Subcutaneous abdominal adipose tissue (tissue), 5 donors: Measurements from ENCODE around the gene KCNIP4.
"Not testable (repeated sequence)": the region's sequence is repeated elsewhere in the genome, so short reads cannot be mapped to it uniquely, and the experiment has no call there.

Source experiments
- H3K27ac ChIP-seq: one replicate; pipeline ENCODE4 v1.7.0; 2013; ENCODE audit warnings: low read depth, mild to moderate bottlenecking, inconsistent platforms, low read length, moderate library complexity
- H3K27me3 ChIP-seq, 5 donors: one replicate each; pipeline ENCODE4 v1.7.0; 2013; ENCODE audit warnings: low read length in 5 of 5, inconsistent platforms in 1 of 5; ENCODE audit not compliant: control insufficient read depth in 5 of 5, insufficient read depth in 4 of 5
- H3K36me3 ChIP-seq, 5 donors: one replicate each; pipeline ENCODE4 v1.7.0; 2013; ENCODE audit warnings: low read length in 5 of 5; ENCODE audit not compliant: control insufficient read depth in 5 of 5, insufficient read depth in 5 of 5
- H3K4me1 ChIP-seq, 5 donors: one replicate each; pipeline ENCODE4 v1.7.0; 2013; ENCODE audit warnings: low read length in 5 of 5, mild to moderate bottlenecking in 3 of 5, moderate library complexity in 1 of 5; ENCODE audit not compliant: control insufficient read depth in 5 of 5, insufficient read depth in 5 of 5
- H3K4me3 ChIP-seq, 5 donors: one replicate each; pipeline ENCODE4 v1.7.0; 2013; ENCODE audit warnings: low read length in 5 of 5, low read depth in 1 of 5
- H3K9ac ChIP-seq, 5 donors: one replicate each; pipeline ENCODE4 v1.7.0; 2013; ENCODE audit warnings: low read length in 5 of 5, mild to moderate bottlenecking in 4 of 5, moderate library complexity in 3 of 5
- H3K9me3 ChIP-seq, 5 donors: one replicate each; pipeline ENCODE4 v1.7.0; 2013; ENCODE audit warnings: low read length in 5 of 5; ENCODE audit not compliant: control insufficient read depth in 5 of 5
- donor health status: healthy.
- donor health status: healthy.
- donor health status: healthy.
- donor health status: healthy.
- donor health status: healthy.

Gene KCNIP4

GRCh38 chr4:20787940-20788665 is 1160.5 kb downstream of the KCNIP4 start:
- H3K4me1 ChIP-seq, result no peaks in the 10 kb centered on the region
- H3K27me3 ChIP-seq, result no peaks in the 10 kb centered on the region
- no peak overlapping the region for H3K9ac ChIP-seq
- no peak overlapping the region for H3K27ac ChIP-seq
- H3K4me3 ChIP-seq, result no peak overlapping the region
- peaks cover 0 to under 1% (median 0%) of the 10 kb centered on the region in 5 donors for H3K9me3 ChIP-seq
- H3K36me3 ChIP-seq, result no peaks in the 10 kb centered on the region

- H3K27me3 ChIP-seq, H3K36me3 ChIP-seq, H3K4me3 ChIP-seq, H3K27ac ChIP-seq, H3K9ac ChIP-seq, H3K4me1 ChIP-seq: not testable (repeated sequence)
- H3K9me3 ChIP-seq, result peaks cover 0 to 14% (median 6%) of the 10 kb centered on the region in 5 donors
Measured at GRCh38 chr4:20783134-20783533, 1165.4 kb downstream of the KCNIP4 start.

GRCh38 chr4:20778896-20779295 is 1169.7 kb downstream of the KCNIP4 start:
- Histone ChIP-seq H3K9me3 (peaks cover 0 to 14% (median 6%) of the 10 kb centered on the region in 5 donors), H3K36me3 (no peaks in the 10 kb centered on the region), H3K9ac (no peak overlapping the region), H3K4me1 (no peaks in the 10 kb centered on the region), H3K4me3 (no peak overlapping the region), H3K27ac (no peak overlapping the region), H3K27me3 (no peaks in the 10 kb centered on the region)

GRCh38 chr4:20773144-20773997 is 1175.2 kb downstream of the KCNIP4 start:
- peaks cover 0 to 4% (median 2%) of the 10 kb centered on the region in 5 donors for H3K4me1 ChIP-seq
- H3K27me3 ChIP-seq, result no peaks in the 10 kb centered on the region
- no peaks in the 10 kb centered on the region for H3K9me3 ChIP-seq
- no peak overlapping the region for H3K9ac ChIP-seq
- H3K27ac ChIP-seq, result no peak overlapping the region
- no peak overlapping the region for H3K4me3 ChIP-seq
- H3K36me3 ChIP-seq, result no peaks in the 10 kb centered on the region

- no peaks in the 10 kb centered on the region for H3K4me1 ChIP-seq
- no peaks in the 10 kb centered on the region for H3K27me3 ChIP-seq
Measured at GRCh38 chr4:20764366-20764992, 1184.1 kb downstream of the KCNIP4 start.

GRCh38 chr4:20761826-20762225 is 1186.7 kb downstream of the KCNIP4 start:
- Histone ChIP-seq H3K9ac (no peak overlapping the region), H3K36me3 (no peaks in the 10 kb centered on the region), H3K4me3 (no peak overlapping the region), H3K27ac (no peak overlapping the region), H3K27me3 (no peaks in the 10 kb centered on the region), H3K4me1 (no peaks in the 10 kb centered on the region), H3K9me3 (no peaks in the 10 kb centered on the region)

More at GRCh38 chr4:20764366-20764992, 1184.1 kb downstream of the KCNIP4 start:
- Histone ChIP-seq H3K36me3 (no peaks in the 10 kb centered on the region), H3K4me3 (no peak overlapping the region), H3K27ac (no peak overlapping the region), H3K9ac (no peak overlapping the region), H3K9me3 (no peaks in the 10 kb centered on the region)

GRCh38 chr4:20761382-20761781 is 1187.2 kb downstream of the KCNIP4 start:
- H3K27ac ChIP-seq, result no peak overlapping the region
- no peak overlapping the region for H3K4me3 ChIP-seq
- H3K4me1 ChIP-seq, result no peaks in the 10 kb centered on the region
- no peak overlapping the region for H3K9ac ChIP-seq
- H3K9me3 ChIP-seq, result no peaks in the 10 kb centered on the region
- no peaks in the 10 kb centered on the region for H3K27me3 ChIP-seq
- no peaks in the 10 kb centered on the region for H3K36me3 ChIP-seq

GRCh38 chr4:20760053-20760452 is 1188.5 kb downstream of the KCNIP4 start:
- no peak overlapping the region for H3K9ac ChIP-seq
- H3K4me1 ChIP-seq, result no peaks in the 10 kb centered on the region
- H3K27me3 ChIP-seq, result no peaks in the 10 kb centered on the region
- no peaks in the 10 kb centered on the region for H3K9me3 ChIP-seq
- H3K36me3 ChIP-seq, result no peaks in the 10 kb centered on the region
- no peak overlapping the region for H3K27ac ChIP-seq
- no peak overlapping the region for H3K4me3 ChIP-seq

GRCh38 chr4:20754036-20754435 is 1194.5 kb downstream of the KCNIP4 start:
- Histone ChIP-seq H3K4me3 (no peak overlapping the region), H3K9me3 (no peaks in the 10 kb centered on the region), H3K27me3 (no peaks in the 10 kb centered on the region), H3K9ac (no peak overlapping the region), H3K36me3 (peaks cover 2 to 28% (median 4%) of the 10 kb centered on the region in 5 donors), H3K27ac (no peak overlapping the region), H3K4me1 (no peaks in the 10 kb centered on the region)

- Histone ChIP-seq H3K27me3 (no peaks in the 10 kb centered on the region), H3K27ac (no peak overlapping the region), H3K9me3 (no peaks in the 10 kb centered on the region), H3K36me3 (peaks cover 2 to 28% (median 4%) of the 10 kb centered on the region in 5 donors), H3K4me1 (no peaks in the 10 kb centered on the region), H3K9ac (no peak overlapping the region), H3K4me3 (no peak overlapping the region)
Measured at GRCh38 chr4:20752641-20753040, 1195.9 kb downstream of the KCNIP4 start.
